Panc1 (cell line): ENCODE measurements around the gene AGER. TPM values are rescaled to one million over a fixed set of nuclear protein-coding genes. Genes with fewer than 3 reads are reported as not detected.

ENCODE experiments used
- ATAC-seq: fragments of 200-7000 bp; cut with Tn5 transposase; 2 replicates; pipeline ENCODE4 v1.9.1; 2020; ENCODE audit warnings: mild to moderate bottlenecking, moderate library complexity
- BruUV-seq: library from RNA; stranded (reverse); fragments of 400-500 nt; replicated peaks from 2 replicates; lab custom pipeline; 2021; lab: Mats Ljungman, UMichigan
- CTCF ChIA-PET: fragments of 300-600 bp; sonication (Branson Sonifier 250); formaldehyde crosslinking; loops from one replicate; lab custom pipeline; 2022; ENCODE audit warnings: antibody characterized with exemption; lab: Charles Lee
- POLR2A ChIA-PET: fragments of 300-600 bp; sonication (Branson Sonifier 250); formaldehyde crosslinking; loops from one replicate; lab custom pipeline; 2022; ENCODE audit warnings: antibody characterized with exemption; lab: Charles Lee
- DNase-seq: peaks from one replicate; pipeline ENCODE4 v3.0.0-alpha.2; 2010; ENCODE audit warnings: low read depth, low spot score
- H3K27ac ChIP-seq: 2 replicates; pipeline ENCODE4 v1.5.1; 2011; ENCODE audit warnings: mild to moderate bottlenecking, low read length, inconsistent platforms
- H3K27me3 ChIP-seq: fragments of 200-500 bp; sonication (Bioruptor generic); 2 replicates; pipeline ENCODE4 v1.6.0; 2014; ENCODE audit warnings: low read length, inconsistent platforms; ENCODE audit not compliant: control insufficient read depth, insufficient read depth
- H3K36me3 ChIP-seq: fragments of 200-500 bp; sonication (Bioruptor generic); 2 replicates; pipeline ENCODE4 v1.5.1; 2014; ENCODE audit warnings: inconsistent platforms, mild to moderate bottlenecking, low read length, moderate library complexity; ENCODE audit not compliant: control insufficient read depth, insufficient read depth
- H3K4me1 ChIP-seq: 2 replicates; pipeline ENCODE4 v1.5.1; 2011; ENCODE audit warnings: inconsistent platforms, mild to moderate bottlenecking, low read length, moderate library complexity; ENCODE audit not compliant: control insufficient read depth, insufficient read depth
- H3K4me3 ChIP-seq, 2 experiments: 2 replicates each; pipeline ENCODE4 v1.5.1; 2011 to 2012; ENCODE audit warnings: low read depth in 2 of 2, low read length in 2 of 2, mild to moderate bottlenecking in 2 of 2, inconsistent platforms in 1 of 2, moderate library complexity in 1 of 2
- H3K9me3 ChIP-seq: fragments of 200-500 bp; sonication (Bioruptor generic); 2 replicates; pipeline ENCODE4 v1.5.1; 2014; ENCODE audit warnings: low read depth, mild to moderate bottlenecking, inconsistent platforms, low read length, moderate library complexity; ENCODE audit not compliant: control insufficient read depth, insufficient read depth
- CTCF ChIP-seq: fragments of 450-650 bp; IDR thresholded peaks from 2 replicates; pipeline ENCODE4 v1.5.1; 2017; ENCODE audit warnings: mild to moderate bottlenecking
- POLR2AphosphoS5 ChIP-seq: IDR thresholded peaks from 2 replicates; pipeline ENCODE4 v1.6.1; 2012; ENCODE audit warnings: mild to moderate bottlenecking, low read depth, low read length, moderate library complexity
- REST ChIP-seq, 2 experiments: IDR thresholded peaks; 2 replicates each; pipeline ENCODE4 v1.6.1; 2011 to 2012; ENCODE audit warnings: low read depth in 2 of 2, control low read depth in 1 of 2, low read length in 1 of 2, mild to moderate bottlenecking in 1 of 2, moderate library complexity in 1 of 2; ENCODE audit not compliant: insufficient read depth in 1 of 2
- SIN3A ChIP-seq: IDR thresholded peaks from 2 replicates; pipeline ENCODE4 v1.6.1; 2012; ENCODE audit warnings: low read depth, mild to moderate bottlenecking, low read length, moderate library complexity, borderline replicate concordance; ENCODE audit not compliant: insufficient read depth
- TCF7L2 ChIP-seq: IDR thresholded peaks from 2 replicates; pipeline ENCODE4 v1.6.1; 2011; ENCODE audit warnings: mild to moderate bottlenecking, low read depth, low read length, inconsistent platforms
- in situ Hi-C: cut with HindIII; loops from 2 replicates; pipeline ENCODE4 v1.10.0; 2016; ENCODE audit warnings: low sequenced_read_pairs, low pct_unique_long_range_greater_than_20kb
- intact Hi-C: fragments of 100-400 bp; cut with micrococcal nuclease; formaldehyde crosslinking; loops from one replicate; pipeline ENCODE4 v1.10.0; 2022; ENCODE audit not compliant: unreplicated experiment
- total RNA-seq: library from RNA; stranded (reverse); gene quantifications from one replicate; pipeline ENCODE4 v1.2.1, GENCODE V29; 2021; ENCODE audit not compliant: unreplicated experiment

The AGER gene
- total RNA-seq, 1 experiment from 2014 or later = 3.7 TPM

GRCh38 chr6:32156891-32157290 is 27.2 kb downstream of the AGER start:
- Histone ChIP-seq H3K27me3 (no peaks in the 10 kb centered on the region), H3K9me3 (no peaks in the 10 kb centered on the region), H3K4me1 (peaks cover 20% of the 10 kb centered on the region), H3K36me3 (no peaks in the 10 kb centered on the region; the same call in 1 of the 2 replicates), H3K4me3 (no peak overlapping the region), H3K27ac (no peak overlapping the region)
- no peak for TF ChIP-seq REST (IDR thresholded peaks at IDR 0.05; ENCODE audit: insufficient read depth in 1 of 2, low read depth in 2 of 2, low read length in 1 of 2)
- no peak for TF ChIP-seq CTCF
- TF ChIP-seq TCF7L2 = no peak
- no peak for TF ChIP-seq POLR2AphosphoS5
- TF ChIP-seq SIN3A = no peak
- ATAC-seq (no peak), DNase-seq (no peak)
- in situ Hi-C loops (no loop called here), intact Hi-C loops (no loop called here)
- POLR2A ChIA-PET = no interaction called here
- CTCF ChIA-PET = no interaction called here
- BruUV-seq = no TSS peak

GRCh38 chr6:32154514-32155161 is 29.4 kb downstream of the AGER start:
- TF ChIP-seq SIN3A = 0 out of 2 replicates have a peak, but pooled peaks have one; percentile 30
- no peak for TF ChIP-seq TCF7L2
- no peak for TF ChIP-seq POLR2AphosphoS5
- TF ChIP-seq CTCF = peak; percentile 85; the same call in 1 of the 2 replicates
- TF ChIP-seq REST (IDR thresholded peaks at IDR 0.05; ENCODE audit: insufficient read depth in 1 of 2, low read depth in 2 of 2, low read length in 1 of 2) = 0 out of 4 replicates have a peak, but pooled peaks of 1 of the 2 experiments have one; percentile 42
- BruUV-seq = no TSS peak
- Histone ChIP-seq H3K36me3 (no peaks in the 10 kb centered on the region; the same call in 1 of the 2 replicates), H3K27me3 (no peaks in the 10 kb centered on the region), H3K4me1 (peaks cover 21% of the 10 kb centered on the region), H3K4me3 (peak overlapping the region; percentile 81 to 96), H3K9me3 (no peaks in the 10 kb centered on the region), H3K27ac (peak overlapping the region; percentile 84)
- intact Hi-C loops = no loop called here
- in situ Hi-C loops = no loop called here
- ATAC-seq = peak; percentile 76
- POLR2A ChIA-PET = no interaction called here
- DNase-seq = no peak
- CTCF ChIA-PET = no interaction called here
